Stimulated activated CD8-positive, alpha-beta memory T cell treated with anti-CD3 and anti-CD28 coated beads, Interleukin-7, amount 100 ng/mL, for 1 hour (primary cell): ENCODE results near the gene LARGE1.
"Not testable (repeated sequence)": the region's sequence is repeated elsewhere in the genome, so short reads cannot be mapped to it uniquely, and the experiment has no call there.

Experiments
- DNase-seq, 2 donors: peaks; one replicate each; pipeline ENCODE4 v3.0.0-alpha.2; 2020; ENCODE audit warnings: low read depth in 2 of 2

The LARGE1 gene

DNA sequence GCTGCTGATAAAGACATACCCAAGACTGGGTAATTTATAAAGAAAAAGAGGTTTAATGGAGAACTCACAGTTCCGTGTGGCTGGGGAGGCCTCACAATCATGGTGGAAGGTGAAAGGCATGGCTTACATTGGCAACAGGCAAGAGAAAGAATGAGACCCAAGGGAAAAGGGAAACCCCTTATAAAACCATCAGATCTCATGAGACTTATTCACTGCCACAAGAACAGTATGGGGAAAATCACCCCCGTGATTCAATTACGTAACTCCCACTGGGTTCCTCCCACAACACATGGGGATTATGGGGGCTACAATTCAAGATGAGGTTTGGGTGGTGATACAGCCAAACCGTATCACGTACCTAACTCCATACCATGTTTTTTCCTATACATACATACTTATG lies 557.0 kb downstream of the LARGE1 start:
- not testable (repeated sequence) for DNase-seq

DNA sequence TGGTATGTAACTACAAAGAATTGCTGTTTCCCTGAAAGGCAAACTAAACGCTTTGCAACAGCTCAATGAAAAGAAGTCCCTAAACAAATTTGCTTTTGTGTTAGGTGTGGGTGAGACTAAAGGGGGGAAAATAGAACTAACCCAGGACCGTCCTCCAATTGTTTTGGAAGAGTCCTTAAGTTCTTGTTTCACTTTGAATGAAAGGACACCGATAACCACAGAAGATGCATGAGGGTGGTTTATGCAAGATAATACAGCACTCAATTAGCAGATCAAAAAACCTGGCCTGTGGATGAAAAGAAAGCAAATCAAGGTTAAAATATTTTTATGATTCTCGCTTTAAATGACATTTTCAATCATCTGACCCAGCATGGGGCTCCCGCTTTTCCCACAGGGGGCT lies 557.6 kb downstream of the LARGE1 start:
- no peak for DNase-seq

DNA sequence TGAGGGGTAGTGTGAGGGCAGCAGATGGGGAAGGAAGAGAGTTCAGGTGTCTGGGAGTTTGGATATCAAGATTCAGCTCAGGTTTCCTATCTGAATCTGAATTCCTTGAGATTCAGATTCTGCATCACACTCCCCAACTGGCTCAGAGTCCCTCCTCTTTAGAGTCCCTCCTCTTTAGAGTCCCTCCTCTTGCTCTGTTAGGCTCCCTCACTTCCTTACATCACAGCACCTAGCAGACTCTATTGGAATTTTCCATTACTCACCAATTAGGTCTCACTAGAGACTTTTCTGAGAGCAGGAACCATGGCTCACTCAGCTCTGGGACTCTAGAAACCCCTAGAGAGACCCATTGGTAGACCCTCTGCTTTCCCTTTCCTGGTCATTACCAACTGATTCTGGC lies 558.7 kb downstream of the LARGE1 start:
- DNase-seq, result no peak

DNA sequence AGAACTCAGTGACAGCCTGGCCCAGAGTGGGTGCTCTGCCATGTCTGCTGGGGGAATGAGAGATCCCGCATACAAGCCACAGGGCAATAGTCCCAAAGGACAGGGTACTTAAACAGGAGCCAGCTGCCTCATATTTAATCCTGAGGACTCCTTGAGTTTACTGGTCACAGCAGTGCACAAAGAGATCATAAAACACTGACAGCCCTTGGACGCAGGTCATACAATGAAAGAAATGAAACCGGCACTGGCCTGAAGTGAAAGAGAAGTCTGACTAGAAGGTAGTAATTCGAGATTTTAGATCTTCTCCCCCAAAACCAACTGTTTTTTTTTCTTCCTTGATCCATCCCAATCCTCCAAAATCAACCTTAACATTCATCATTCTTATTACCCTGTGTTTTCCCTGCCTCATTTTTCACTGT lies 562.3 kb downstream of the LARGE1 start:
- DNase-seq, result no peak

DNA sequence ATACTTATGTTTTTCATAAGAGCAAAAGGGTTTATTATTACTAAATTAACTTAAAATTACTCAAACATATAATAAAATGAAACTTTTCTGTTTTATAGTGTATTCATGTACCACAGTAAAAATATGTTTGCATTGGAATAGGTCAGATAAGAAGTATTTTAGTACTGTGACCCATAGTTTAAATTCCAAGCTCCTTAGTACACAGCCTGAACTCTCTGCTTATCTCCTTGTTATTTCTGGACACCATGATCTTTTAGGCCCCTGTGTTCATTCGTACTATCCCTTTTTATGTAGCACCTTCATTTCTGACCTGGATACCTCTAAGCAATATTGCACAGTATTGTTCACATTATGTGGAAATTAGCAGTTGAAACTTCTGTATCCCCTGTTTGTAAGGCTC lies 565.3 kb downstream of the LARGE1 start:
- DNase-seq, result no peak

GRCh38 chr22:33353502-33353901 lies 566.8 kb downstream of the LARGE1 start:
- no peak for DNase-seq

GRCh38 chr22:33352768-33353167 lies 567.5 kb downstream of the LARGE1 start:
- DNase-seq, result no peak

- DNase-seq, result no peak
Observed at GRCh38 chr22:33350961-33351360, 569.3 kb downstream of the LARGE1 start.

DNA sequence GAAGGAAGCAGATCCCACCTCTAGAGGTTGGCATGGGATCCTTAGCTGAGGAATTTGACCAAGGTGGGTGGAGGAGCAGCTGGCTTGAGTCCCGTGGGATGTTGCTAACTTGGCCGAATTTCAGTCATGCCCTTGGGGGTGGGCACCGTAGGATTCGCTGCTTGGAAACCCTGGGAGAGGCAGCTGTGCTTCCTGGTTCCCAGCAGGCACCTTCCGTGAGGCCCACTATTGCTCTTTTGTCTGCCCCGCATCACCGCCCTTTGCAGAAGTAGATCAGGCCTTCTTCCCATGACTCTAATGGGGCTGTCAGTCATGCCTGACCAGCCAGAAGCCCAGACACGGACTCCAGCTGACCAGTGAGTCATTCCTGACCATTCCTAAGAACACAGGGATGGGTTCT lies 569.8 kb downstream of the LARGE1 start:
- no peak for DNase-seq

- DNase-seq, result no peak
Observed at GRCh38 chr22:33347002-33347401, 573.3 kb downstream of the LARGE1 start.

GRCh38 chr22:33341611-33342010 lies 578.7 kb downstream of the LARGE1 start:
- no peak for DNase-seq

DNA sequence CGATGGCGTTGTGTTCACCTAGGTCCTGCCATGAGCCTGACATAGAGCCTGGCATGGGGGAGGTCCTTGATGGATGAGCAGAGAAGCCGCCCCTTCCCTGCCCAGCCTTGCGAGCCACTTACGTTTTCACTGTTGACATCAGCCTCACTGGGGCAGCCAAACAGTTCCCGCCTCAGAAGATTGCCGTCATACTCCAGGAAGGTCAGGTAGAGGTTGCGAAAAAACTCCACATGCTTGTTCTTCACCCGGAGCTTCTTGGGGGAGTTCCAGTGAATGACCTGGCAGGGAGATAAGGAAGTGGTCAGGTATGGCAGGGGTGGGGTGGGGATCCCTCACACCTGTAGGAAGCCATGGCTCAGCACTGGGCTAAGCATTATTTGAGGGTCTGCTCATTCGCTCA lies 582.8 kb downstream of the LARGE1 start:
- no peak for DNase-seq

DNA sequence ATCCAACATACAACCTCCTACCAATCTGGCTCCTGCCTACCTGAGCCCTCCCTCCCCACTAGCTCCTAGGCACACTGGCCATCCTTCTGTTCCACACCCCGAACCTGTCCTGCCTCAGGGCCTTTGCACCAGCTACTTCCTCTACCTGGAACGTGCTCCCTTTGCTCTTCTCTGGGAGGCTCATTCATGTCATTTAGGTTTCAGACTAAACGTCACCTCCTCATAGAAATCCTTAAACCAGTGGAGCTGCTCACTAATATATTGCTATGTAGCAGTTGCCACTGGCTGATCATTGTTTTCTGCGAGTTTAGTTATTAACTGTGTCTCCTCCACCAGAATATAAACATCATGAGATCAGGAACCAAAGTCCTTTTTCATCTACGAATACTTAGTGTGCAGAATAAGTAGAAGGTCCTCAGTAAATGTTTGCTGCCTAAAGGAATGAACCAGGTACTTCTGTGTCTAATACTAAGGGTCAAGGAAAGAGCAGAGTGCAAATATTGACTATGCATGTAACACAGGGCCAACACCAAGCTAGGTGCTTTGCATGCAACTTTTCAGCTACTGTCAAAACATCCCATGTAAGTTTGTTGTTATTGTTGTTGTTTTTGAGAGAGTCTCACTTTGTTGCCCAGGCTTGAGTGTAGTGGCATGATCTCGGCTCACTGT lies 584.5 kb downstream of the LARGE1 start:
- DNase-seq, result no peak

DNA sequence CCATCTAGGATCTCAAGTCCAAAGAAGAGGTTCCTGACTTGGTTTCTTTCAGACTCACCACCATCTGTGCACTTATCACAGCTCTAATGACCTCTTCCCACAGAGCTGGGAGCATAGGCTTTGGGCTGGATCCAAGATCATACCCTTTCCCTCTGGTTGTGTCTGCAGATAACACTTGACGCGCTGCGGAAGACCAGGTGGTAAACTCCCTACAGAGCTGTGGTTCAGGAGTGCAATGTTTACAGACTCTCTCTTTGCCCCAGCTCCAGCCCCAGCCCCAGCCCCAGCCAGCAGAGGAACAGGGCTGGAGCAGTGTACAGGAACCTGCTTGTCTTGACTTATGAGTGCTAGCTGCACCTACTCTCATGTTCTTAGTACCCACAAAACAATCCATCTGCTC lies 587.7 kb downstream of the LARGE1 start:
- DNase-seq, result no peak

DNA sequence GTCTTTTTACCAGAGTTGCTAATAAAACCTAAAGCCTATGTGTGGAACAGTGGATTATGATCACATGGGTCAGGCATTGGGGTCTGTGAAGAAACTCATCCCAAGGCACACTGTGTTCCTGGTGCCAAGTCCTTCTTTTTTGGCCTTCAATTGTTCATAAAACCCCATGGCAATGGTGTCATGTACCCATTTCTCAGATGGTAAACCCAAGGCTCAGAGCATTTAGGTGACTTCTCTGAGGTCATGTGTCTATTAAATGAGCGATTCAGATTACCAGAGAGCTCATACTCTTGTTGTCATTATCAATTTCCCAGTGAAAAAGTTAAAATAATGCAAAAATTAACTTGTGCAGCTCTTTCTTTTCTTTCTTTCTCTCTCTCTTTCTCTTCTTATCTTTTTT lies 589.3 kb downstream of the LARGE1 start:
- no peak for DNase-seq

- DNase-seq, result no peak
Observed at GRCh38 chr22:33330534-33330933, 589.7 kb downstream of the LARGE1 start.

GRCh38 chr22:33329398-33329797 lies 590.9 kb downstream of the LARGE1 start:
- no peak for DNase-seq

DNA sequence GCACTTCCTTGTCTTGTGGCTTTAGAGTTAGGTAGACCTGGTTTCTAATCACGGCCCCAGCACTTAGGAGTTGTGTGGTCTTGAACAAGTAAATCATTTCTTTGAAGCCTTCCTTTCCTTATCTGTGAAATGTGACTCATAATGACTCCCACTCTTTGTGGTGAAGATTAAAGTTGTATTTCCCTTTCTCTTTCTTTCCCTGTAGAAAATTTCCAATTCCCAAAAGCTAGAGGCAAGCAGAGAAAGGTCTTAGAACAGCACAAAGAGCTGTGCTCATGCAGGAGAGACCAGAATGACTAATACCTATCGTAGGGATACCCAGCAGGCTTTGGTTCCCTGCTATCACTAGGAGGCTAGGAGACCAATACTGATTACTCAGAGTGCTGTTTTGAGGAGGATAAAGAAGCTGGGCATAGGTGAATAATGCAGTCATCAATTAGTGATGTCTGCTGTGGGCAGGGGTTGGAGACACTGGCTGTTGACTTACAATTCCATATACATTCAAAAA lies 591.4 kb downstream of the LARGE1 start:
- DNase-seq, result no peak

- no peak for DNase-seq
Observed at GRCh38 chr22:33327348-33327860, 592.9 kb downstream of the LARGE1 start.

GRCh38 chr22:33326540-33327295 lies 593.6 kb downstream of the LARGE1 start:
- DNase-seq, result no peak

- DNase-seq, result no peak
Observed at GRCh38 chr22:33325232-33326004, 594.9 kb downstream of the LARGE1 start.

DNA sequence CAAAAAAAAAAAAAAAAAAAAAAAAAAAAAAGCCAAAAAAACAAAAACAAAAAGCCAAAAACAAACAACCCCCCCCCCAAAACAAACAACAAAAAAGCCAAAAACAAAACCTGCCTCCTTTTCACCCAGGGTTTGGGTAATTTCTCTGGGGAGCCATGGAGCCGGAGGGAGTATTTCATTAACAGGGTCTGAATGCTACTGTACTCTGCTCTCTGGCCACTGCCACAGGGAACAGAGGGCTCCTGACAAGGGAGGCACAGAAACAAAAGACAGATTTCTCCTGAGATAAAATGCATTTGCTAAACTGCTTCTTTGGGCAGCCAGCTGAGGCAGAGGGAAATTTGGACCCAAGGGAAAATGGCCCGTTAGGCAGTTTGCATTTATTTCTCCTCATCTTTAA lies 596.0 kb downstream of the LARGE1 start:
- no peak for DNase-seq
